Stomach (tissue), 4 donors: ENCODE results near the gene LCE1A.

Experiments used
- EP300 ChIP-seq: sonication (generic); formaldehyde crosslinking; IDR thresholded peaks from one replicate; pipeline ENCODE4 v1.6.1; 2017; ENCODE audit warnings: antibody characterized with exemption
- POLR2A ChIP-seq, 4 donors: fragments of 450-650 bp; IDR thresholded peaks; one replicate each; pipeline ENCODE4 v1.6.1; 2016; ENCODE audit warnings: antibody characterized with exemption in 4 of 4, control low read depth in 2 of 4, mild to moderate bottlenecking in 1 of 4, moderate library complexity in 1 of 4
- POLR2AphosphoS5 ChIP-seq, 3 donors: sonication (generic); formaldehyde crosslinking; IDR thresholded peaks; one replicate each; pipeline ENCODE4 v1.6.1; 2016; ENCODE audit warnings: antibody characterized with exemption in 3 of 3
- TF ChIP-seq, protein P1 (sequence below), 7 experiments: fragments of 450-650 bp in 4 of 7; fragments of 200-600 bp in 3 of 7; sonication (generic) in 3 of 7; IDR thresholded peaks; one replicate each; pipeline ENCODE4 v1.5.1; 2016 to 2019; ENCODE audit warnings: antibody characterized with exemption in 7 of 7, control low read depth in 2 of 7, mild to moderate bottlenecking in 1 of 7

- TF ChIP-seq POLR2A (IDR thresholded peaks at IDR 0.05) (no peak), POLR2AphosphoS5 (IDR thresholded peaks at IDR 0.05) (no peak), EP300 (no peak)
- TF ChIP-seq, protein P1, sequence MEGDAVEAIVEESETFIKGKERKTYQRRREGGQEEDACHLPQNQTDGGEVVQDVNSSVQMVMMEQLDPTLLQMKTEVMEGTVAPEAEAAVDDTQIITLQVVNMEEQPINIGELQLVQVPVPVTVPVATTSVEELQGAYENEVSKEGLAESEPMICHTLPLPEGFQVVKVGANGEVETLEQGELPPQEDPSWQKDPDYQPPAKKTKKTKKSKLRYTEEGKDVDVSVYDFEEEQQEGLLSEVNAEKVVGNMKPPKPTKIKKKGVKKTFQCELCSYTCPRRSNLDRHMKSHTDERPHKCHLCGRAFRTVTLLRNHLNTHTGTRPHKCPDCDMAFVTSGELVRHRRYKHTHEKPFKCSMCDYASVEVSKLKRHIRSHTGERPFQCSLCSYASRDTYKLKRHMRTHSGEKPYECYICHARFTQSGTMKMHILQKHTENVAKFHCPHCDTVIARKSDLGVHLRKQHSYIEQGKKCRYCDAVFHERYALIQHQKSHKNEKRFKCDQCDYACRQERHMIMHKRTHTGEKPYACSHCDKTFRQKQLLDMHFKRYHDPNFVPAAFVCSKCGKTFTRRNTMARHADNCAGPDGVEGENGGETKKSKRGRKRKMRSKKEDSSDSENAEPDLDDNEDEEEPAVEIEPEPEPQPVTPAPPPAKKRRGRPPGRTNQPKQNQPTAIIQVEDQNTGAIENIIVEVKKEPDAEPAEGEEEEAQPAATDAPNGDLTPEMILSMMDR (IDR thresholded peaks at IDR 0.05), result no peak
These were observed 37.2 kb downstream of the LCE1A start for GRCh38 chr1:152864443-152864842.
